SHP77 (cell line): ENCODE data around the gene RIIAD1.
"Not testable (repeated sequence)": the region's sequence is repeated elsewhere in the genome, so short reads cannot be mapped to it uniquely, and the experiment has no call there.

Source experiments
- DNase-seq, 2 experiments: peaks; one replicate each; lab custom pipeline; 2025; lab: John Stamatoyannopoulos, UW

RIIAD1 gene

DNA sequence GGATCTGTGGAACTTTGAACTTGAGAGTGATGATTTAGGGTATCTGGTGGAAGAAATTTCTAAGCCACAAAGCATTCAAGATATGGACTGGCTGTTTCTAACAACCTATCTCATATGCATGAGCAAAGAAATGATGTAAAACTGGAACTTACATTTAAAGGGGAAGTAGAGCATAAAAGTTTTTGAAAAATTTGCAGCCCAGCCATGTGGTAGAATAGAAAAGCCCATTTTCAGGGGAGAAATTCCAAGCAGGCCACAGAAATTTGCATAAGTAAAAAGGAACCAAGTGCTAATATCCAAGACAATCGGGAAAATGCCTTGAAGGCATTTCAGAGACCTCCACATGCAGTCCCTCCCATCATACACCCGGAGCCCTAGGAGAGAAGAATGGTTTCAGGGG is 15.7 kb downstream of the RIIAD1 start:
- DNase-seq = no peak

DNA sequence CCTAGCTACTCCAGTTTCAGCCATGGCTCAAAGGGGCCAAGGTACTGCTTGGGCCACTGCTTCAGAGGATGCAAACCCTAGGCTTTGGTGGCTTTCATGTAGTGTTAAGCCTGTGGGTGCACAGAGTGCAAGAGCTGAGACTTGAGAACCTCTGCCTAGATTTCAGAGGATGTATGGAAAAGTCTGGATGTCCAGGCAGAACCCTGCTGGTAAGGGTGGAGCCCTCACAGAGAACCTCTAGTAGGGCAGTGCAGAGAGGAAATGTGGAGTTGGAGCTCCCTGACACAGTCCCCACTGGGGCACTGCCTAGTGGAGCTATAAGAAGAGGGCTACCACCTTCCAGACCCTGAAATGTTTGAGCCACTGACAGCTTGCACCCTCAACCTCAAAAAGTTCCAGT is 16.2 kb downstream of the RIIAD1 start:
- no peak for DNase-seq

DNA sequence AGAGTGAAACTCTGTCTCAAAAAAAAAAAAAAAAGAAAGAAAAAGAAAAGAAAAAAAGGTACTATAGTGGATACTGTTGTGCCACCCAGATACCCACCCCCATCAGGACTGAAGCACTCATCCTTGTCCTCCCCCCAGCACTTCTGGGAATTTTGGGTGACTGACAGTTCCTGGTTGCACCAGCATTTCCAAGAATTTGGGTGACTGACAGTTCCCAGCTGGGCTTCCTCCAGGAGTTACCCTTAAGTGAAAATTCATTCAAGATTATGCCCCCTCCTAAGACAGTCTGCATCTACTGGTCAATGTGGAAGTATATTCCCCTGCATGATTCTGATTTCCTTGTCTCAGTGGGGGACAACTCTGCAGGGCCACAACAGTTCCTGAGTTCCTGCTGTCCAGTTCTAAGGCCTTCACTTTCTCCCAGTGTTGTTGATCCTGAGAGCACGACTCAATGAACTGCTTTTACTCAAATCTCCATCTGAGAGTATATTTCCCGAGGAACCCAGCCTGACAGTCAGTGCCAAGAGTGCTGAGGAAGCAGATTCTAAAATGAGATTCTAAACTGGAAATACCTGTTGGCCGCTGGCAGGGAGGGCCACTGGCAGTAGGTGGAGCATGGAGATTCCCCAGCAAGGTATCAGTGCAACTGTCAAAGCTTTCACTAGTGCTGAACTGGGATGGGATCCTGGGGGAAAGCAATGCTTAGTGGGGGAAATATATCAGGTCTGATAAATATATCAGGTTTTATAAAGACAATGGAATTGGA is 18.5 kb downstream of the RIIAD1 start:
- no peak for DNase-seq

DNA sequence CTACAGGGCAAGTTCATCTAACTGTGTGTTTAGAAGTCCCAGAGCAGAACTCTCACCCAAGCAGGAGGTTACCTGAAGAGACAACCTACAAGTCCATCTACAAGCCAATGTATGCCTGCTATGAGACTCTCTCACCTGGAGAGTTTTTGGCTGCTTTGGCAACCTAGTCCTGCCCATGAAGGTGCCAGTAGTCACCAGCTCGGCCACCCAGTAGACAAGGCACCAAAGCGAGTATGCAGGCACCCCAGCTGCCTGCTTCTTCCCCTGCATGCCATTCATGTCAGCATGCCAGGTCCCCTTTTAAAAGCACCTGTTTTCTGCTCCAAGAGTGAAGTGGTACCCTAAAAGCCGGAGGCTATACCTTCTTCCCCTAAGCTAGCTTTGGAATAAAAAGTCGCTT is 20.2 kb downstream of the RIIAD1 start:
- DNase-seq = no peak

DNA sequence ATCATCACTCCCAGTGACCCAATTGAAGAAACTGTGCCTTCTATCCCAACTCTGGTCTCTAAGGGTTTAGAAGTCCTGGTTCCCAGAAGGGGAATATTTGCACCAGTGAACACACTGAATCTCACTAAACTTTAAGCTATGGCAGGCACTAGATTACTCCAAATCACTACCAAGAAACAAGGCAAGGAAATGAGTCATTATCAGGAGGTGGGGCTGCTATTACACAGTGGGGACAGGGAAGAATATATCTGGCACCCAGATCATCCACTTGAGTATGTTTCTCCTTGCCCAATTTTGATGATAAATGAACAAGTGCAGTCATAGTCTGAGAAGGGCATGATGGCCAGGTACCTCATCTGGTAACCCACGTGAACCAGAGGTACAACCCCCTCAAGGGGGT is 35.0 kb downstream of the RIIAD1 start:
- no peak for DNase-seq

DNA sequence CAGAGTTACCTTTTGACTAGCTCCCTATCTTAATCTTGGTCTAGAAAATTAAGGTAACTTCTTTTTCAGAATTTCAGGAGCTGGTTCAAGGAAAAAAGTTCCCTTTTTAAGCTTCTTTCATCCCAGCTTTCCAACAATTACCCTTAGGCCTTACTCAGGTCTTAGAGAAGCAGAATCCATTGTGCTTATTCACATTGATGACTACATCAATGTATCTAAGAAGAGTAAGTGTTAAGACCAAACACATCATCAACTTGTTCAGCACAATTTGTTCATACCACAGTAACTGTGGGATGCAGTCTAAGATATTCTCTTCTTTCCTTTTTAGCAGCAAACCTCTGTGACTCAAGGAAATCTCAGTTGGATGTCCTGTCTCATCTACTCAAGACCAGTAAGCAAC is 37.9 kb downstream of the RIIAD1 start:
- no peak for DNase-seq

DNA sequence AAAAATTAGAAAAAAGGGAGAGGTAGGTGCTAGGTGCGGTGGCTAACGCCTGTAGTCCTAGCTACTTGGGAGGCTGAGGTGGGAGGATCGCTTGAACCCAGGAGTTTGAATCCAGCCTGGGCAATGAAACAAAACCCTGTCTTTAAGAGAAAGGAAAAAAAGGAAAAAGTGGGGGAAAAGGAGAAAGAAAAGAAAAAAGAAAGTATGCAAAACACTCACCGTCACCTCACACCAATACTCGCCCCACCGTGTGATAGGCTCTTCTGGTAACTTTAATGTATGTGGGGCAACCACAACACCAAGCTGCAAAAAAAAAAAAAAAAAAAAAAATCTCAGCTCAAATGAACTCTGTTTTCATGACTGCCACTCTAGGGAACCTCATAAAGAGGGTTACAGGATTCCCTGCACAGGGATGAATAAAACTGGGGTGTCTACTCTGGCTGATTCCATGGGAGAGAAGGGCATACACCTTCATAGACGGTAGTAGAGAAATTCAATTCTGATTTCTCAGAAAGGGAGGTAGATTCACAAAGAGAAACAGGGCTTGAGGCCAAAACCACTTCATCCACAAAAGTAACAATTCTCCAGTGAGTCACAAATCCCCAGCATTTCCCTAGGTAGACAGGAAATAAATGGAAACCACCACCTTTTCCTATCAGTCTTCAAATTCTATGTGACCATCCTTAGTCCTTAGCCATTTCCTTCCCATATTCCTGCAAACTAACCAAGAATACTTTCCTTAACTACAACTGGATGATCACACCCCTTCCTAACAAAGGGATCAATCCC is 39.5 kb downstream of the RIIAD1 start:
- DNase-seq = no peak

DNA sequence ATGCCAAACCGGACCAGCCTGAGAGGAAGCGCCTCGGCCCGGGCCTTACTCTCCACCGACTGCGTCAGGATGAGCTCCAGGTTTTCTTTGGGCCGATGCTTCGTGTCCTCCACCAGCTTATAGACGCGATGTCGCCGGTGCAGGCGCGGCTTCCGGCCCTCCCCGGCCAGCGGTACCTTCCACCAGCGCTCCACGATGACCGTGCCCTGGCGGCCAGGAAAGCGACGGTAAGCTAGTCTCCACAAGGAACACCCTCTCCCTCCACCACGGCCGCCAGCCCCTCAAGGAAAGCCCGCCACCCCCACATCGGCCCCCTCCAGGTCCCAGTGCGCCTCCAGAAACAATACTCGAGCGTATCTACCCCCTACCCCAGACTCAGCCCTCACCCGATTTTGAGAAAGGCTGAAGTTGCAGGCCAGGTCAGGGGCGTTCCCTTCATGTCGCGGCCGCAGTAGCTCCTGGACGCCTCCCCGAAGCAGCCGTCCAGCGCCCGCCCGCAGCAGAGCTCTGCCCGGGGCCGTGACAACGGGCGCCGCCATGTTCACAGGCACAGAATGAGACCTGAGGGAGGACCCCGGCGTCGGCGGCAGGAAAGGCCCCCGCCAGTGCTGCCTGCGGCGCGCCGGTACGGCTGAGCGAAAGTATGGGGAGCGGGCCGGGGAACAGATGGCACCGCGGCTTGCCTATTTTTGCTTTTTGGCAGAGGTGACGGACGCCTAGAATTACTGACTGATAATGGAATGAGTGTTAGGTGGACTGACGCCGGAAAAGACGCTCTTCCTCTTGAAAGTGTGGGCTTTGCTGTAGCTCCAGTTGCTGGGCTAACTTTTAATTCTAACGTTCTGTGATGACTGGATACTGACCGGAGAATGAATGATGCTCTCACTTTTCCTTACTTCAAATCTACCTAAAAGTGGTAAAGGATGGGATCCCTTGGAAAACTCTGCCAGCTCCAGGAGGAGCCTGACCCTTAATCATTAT is 41.9 kb downstream of the RIIAD1 start, which contains the start of gene MRPL9:
Gene MRPL9 (minus strand): TSS at position 556 of the 981 bp plus-strand sequence. CDS start 17 bp downstream, at position 539.
- DNase-seq = peak; percentile 85 to 93

DNA sequence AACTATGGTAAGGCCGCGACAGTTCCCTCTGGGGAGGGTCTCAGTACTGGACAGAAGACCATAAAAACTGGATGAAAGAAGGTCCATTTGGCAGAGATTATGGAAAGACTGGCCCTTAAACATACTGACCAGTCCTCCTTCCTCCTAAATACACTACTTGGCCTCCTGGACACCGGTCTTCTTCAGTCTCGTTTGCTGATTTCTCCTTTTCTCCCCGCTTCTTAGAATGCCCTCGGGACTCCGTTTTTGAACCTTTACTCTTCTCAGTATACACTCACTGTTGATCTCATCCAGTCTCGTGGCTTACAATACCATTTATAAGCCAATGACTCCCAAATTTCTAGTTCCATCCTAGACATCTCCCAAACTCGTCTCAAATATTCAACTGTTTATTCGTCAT is 42.7 kb downstream of the RIIAD1 start:
- DNase-seq = no peak

DNA sequence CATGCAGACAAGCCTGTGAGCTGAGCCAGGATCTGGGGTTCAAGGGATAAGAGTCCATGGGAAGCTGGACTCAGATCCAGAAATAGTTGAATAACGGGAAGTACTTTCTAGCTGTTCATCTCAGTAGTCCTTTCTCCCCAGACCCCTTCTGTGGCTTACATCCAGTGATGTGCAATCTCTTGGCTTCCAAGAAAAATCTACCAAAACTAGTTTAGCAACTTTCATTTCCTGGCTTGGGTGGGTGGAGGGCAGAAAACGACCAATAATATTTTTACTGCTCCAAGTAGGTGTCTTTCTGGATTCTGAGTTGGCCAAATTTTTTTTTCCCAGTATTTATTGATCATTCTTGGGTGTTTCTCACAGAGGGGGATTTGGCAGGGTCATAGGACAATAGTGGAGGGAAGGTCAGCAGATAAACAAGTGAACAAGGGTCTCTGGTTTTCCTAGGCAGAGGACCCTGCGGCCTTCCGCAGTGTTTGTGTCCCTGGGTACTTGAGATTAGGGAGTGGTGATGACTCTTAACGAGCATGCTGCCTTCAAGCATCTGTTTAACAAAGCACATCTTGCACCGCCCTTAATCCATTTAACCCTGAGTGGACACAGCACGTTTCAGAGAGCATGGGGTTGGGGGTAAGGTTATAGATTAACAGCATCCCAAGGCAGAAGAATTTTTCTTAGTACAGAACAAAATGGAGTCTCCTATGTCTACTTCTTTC is 47.2 kb downstream of the RIIAD1 start:
- not testable (repeated sequence) for DNase-seq

DNA sequence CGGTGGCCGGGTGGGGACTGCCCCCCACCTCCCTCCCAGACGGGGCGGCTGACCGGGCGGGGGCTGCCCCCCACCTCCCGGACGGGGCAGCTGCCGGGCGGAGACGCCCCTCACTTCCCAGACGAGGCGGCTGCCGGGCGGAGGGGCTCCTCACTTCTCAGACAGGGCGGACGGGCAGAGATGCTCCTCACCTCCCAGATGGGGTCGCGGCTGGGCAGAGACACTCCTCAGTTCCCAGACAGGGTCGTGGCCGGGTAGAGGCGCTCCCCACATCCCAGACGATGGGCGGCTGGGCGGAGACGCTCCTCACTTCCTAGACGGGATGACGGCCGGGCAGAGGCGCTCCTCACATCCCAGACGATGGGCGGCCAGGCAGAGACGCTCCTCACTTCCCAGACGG is 47.9 kb downstream of the RIIAD1 start:
- DNase-seq = not testable (repeated sequence)

DNA sequence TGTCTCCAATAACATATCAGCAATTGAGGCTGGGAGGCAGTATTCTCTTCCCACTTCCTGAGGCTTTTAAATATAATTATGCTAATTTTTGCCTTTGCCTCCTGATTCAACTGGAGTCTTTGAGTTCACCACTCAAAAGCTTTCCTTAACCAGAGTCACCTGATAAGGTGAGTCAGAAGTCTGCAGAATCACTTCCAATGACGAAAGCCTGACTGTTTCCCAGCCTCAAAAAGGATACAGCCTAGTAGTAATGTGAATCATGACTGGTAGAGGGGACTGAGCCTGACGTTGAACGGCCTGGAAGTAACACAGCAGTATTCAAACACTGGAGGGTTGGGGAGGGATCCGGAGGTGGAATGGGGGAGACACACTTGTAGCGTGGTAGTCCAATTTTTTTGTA is 52.4 kb downstream of the RIIAD1 start:
- DNase-seq = no peak

DNA sequence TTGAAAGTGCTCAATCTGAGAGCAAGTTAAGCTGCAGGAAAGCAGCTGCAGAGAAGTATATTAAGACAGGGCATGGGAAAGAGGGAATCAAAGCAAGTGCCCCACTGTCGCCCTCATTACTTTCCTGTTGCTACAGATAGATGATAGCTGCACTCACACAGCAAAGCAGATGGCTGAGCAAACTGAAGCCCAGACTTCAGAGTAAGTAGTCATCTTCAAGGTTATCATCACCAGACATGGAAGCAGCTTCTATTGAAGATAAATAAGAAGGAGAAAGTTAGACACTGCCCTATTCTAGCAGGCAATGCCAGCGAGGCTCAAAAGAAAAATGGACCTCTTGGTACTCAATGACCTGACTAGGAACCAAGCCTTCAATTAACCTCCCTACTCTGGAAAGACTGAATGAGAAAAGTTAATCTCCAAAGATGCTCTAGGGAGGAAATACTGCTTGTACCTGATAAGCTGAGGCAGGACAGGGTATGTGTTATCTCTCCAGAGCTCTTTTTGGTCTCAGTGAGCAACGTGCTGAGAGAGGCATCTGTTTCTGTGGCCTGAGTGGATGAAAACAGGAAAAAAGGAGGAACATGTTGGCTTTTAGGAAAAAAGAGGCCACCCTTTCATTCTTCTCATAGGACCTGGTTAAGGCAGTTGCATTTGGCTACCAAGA is 53.1 kb downstream of the RIIAD1 start:
- DNase-seq = no peak

DNA sequence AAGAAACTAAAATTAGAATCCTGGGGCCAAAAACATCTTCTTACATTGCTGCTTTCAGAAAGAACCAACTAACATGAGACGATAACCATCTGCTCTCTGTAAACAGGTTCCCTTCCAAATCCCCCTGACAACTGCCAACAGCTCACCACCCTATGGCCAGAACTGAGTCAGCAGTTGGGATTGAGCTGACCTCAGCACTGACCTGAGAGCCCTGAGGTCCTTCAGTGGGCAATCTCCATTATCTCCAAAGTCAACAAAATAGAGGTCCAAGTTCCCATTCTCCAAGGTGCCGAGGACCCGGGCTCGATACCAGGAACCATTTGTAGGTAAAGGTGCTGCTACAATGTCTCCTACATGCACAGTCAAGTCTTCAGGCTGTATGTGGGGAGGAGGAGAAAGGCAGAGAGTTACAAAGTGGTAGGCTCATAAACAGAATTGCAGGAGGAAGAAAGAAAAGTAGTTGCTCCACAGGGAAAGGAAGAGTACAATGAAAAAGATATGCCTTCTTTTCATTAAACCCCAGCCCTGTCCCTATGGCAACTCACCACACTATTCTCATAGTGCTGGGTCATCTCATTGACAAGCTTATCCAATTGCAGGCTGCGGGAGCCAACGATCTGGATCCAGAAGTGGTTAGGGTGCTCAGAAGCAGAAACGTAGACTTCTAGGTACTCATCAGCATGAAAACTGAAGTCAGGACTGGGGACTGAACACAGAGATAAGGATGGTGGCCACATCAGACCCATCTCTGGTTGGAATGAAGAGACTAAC is 54.8 kb downstream of the RIIAD1 start:
- DNase-seq = no peak

DNA sequence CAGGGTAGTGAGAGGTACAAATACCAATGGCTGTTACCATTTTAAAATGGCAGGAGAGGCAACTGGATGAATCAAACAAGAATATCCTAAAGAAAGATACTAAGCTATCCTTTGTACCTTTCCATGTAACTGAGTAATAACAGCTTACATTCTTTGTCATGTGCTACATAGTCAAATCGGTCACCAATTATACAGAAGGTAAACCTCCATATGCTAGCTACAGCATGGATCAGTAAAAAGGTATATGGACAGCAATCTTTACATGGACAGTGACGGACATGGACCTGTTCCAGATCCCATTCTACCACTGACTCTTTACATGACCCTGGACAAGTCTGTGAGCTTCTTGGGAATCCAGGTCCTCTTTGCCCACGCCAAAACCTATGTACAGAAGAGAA is 55.3 kb downstream of the RIIAD1 start:
- no peak for DNase-seq

DNA sequence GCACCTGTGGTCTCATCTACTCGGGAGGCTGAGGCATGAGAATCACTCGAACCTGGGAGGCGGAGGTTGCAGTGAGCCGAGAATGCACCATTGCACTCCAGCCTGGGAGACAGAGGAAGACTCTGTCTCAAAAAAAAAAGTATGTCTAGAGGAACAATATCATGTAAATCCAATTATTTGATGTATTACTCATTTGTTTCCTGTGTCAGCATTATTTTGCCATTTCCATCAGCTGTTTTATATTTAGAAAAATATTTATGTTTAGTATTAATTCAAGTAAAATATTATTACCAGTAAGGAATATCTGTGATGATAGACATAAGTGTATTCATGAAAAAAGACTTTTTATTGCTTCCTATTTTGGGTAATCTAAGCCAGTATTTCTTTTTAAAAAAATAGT is 56.0 kb downstream of the RIIAD1 start:
- no peak for DNase-seq
